ENCODE results near the gene APOA4.

DNA sequence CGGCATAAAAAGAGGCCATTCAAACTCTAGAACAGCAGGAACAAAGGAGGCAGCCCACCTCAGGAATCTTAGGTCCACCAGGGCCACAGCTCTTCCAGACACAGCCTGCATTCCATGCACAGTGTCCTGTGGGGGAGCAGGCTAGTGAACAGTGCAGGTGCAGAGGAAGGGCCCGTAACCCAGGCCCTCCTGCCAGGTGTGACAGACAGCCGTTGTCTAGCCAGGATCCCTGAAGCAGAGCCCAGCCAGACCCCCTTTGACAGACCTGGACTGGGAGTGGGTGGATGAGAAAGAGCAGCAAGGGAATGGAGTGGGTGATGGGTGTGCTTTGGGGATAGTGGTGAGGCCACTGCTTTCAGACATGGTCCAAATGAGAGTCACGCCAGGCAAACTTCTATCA, 34.1 kb downstream of the APOA4 start:
- TF ChIP-seq CTCF (IDR thresholded peaks at IDR 0.05) (no peak), POLR2A (IDR thresholded peaks at IDR 0.05) (no peak)
